Measurements from ENCODE around the gene UBR4.

UBR4 gene

DNA sequence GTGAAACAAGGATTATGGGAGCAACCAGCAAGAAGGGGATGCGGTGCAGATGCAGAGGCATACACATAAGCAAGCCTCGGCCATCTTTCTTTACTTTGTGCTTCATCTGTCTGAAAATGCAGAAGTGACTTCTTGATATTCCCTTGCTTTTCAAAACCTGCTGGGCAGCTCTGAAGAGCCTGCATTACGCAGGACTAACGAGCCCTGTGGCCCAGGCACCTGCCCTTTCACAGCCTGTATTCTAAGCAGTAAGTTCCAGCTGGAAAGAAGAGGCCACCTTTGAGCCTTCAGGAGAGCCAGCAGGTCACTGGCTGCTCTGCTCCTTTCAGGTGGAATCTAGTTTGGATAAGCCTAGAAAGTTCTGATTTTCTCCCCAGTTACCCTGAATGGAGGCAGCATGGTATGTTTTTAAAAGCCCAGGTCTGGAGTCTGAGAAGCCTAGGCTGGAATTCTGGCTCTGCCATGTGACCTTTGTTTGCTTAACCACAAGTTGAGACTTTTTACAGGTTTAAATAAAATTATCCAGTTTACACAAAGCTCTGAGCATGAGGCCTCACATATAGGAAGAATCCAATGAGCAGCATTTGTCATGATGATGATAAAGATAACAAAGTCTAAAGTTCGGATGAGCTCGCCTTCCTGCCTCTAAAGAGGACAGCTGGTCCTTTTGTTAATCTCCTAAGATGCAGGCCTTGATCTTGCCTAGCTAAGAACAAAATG lies 122.9 kb downstream of the UBR4 start:
- DNase-seq (ENCODE audit: low read depth): no peak
- H3K4me3 ChIP-seq (ENCODE audit: low read depth, low read length): no peak overlapping the region
- TF ChIP-seq, protein P1, sequence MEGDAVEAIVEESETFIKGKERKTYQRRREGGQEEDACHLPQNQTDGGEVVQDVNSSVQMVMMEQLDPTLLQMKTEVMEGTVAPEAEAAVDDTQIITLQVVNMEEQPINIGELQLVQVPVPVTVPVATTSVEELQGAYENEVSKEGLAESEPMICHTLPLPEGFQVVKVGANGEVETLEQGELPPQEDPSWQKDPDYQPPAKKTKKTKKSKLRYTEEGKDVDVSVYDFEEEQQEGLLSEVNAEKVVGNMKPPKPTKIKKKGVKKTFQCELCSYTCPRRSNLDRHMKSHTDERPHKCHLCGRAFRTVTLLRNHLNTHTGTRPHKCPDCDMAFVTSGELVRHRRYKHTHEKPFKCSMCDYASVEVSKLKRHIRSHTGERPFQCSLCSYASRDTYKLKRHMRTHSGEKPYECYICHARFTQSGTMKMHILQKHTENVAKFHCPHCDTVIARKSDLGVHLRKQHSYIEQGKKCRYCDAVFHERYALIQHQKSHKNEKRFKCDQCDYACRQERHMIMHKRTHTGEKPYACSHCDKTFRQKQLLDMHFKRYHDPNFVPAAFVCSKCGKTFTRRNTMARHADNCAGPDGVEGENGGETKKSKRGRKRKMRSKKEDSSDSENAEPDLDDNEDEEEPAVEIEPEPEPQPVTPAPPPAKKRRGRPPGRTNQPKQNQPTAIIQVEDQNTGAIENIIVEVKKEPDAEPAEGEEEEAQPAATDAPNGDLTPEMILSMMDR (IDR thresholded peaks at IDR 0.05; ENCODE audit: low read depth, low read length, missing control alignments): no peak

DNA sequence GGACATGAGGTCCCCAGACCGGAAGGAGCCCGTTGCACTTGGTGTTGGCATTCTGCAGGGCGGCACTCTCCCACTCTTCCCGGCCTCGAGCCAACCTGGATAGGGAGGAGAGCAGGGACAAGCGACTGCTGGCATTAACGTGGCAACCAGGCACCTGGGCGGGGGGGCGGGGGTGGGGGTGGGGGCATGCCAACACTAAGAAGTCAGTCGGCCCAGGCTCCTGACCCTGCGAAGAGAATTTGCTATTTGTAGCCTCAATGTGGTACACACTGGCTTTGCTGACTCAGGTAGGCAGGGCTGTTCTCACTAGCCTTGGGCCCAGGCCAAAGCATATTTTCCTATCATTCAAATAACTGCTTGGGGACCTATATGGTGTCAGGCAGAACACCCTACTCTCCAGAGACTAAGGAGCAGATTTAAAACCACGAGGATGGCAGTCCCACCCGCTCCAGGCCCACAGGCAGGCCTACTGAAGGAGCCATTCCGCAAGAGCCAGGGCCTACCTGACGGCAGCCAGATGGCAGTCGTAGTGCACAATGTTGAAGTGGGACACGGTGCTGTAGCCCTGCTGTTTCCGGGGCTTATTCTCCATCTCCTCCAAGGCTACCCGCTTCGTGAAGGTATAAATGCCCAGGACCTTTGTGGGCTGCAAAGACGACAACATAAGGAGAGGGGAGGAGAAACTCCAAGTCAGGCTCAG lies 123.7 kb downstream of the UBR4 start:
- DNase-seq (ENCODE audit: low read depth): no peak
- TF ChIP-seq, protein P1 (IDR thresholded peaks at IDR 0.05; ENCODE audit: low read depth, low read length, missing control alignments): no peak

DNA sequence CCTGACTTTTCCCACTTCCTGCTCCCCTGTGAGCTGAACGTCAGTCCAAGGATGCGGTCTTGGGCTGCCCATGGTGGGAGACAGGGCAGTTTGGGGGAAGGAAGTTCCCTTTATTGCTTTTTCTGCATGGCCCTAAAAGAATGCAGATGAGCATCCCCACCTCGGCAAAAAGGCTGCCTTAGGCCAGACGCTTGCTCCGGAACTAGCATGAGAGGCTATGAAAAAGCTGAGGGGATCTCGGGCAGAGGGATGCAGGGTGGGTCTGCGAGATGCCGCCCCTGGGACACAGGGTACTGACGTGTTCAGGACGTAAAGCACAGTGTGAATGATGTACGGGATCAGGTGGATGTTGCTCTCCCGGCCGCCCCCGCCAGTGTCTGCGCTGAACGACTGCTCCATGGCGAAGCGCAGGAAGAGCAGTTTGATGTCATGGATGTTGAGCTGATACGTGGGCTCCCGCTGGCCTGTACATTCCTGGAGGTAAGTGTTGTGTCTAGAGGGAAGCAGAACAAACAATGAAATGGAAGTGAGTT lies 125.8 kb downstream of the UBR4 start:
- H3K4me3 ChIP-seq (ENCODE audit: low read depth, low read length): no peak overlapping the region
- TF ChIP-seq, protein P1 (IDR thresholded peaks at IDR 0.05; ENCODE audit: low read depth, low read length, missing control alignments): no peak
- no peak for DNase-seq (ENCODE audit: low read depth)

More for the DNA sequence above, 123.7 kb downstream of the UBR4 start:
- H3K4me3 ChIP-seq (ENCODE audit: low read depth, low read length): no peak overlapping the region

DNA sequence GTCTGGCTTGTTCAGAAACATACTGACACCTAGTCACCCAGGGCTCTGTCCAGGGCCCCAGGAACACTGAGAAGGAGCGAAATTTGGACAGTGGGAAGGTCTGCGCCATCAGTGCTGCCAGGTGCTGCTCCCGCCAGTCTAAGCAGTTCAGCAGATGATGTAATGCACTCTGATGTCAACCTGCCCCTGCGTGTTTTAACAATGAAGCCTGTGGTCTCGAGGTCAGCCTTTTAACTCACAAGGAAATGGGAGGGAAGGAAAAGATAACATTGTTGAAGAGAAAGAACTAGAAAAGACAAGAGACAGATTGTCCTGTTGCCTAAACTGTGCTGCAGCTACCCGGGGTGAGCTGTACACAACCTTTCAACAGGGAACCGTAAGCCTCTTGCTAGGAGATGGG lies 127.0 kb downstream of the UBR4 start:
- DNase-seq (ENCODE audit: low read depth): no peak
- TF ChIP-seq, protein P1 (IDR thresholded peaks at IDR 0.05; ENCODE audit: low read depth, low read length, missing control alignments): no peak
- no peak overlapping the region for H3K4me3 ChIP-seq (ENCODE audit: low read depth, low read length)

DNA sequence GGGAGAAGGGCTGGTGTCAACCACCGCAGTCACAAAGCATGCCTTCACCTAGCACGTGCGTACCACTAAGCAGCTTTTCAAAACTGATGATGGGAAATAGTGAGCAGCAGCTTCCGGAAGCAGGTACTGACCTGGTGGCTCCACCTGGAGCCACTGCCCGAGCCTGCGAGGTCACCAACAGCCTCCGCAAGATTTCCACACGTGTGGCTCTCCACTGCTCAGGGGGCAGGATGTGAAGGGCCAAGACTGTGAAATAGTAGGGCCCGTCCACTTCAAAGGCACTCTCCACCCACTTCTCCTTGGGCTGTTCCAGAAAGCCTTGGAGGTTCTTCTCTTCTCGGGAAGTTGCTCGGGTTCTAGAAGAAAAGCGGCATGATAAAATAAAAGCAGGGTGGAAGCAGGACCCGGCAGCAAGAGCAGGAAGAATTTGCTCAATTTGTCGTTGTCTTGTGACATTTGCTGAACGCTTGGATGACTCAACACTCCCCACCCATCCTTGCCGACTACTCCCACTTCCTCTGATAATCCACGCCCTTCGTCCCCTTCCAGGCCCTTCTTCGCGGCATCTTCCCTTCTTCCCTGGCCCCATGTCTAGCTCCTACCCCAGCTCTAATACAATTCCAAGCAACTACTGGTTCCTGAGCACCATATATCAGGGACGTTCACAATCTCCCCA lies 128.7 kb downstream of the UBR4 start:
- H3K4me3 ChIP-seq (ENCODE audit: low read depth, low read length): no peak overlapping the region
- TF ChIP-seq, protein P1 (IDR thresholded peaks at IDR 0.05; ENCODE audit: low read depth, low read length, missing control alignments): no peak
- no peak for DNase-seq (ENCODE audit: low read depth)

DNA sequence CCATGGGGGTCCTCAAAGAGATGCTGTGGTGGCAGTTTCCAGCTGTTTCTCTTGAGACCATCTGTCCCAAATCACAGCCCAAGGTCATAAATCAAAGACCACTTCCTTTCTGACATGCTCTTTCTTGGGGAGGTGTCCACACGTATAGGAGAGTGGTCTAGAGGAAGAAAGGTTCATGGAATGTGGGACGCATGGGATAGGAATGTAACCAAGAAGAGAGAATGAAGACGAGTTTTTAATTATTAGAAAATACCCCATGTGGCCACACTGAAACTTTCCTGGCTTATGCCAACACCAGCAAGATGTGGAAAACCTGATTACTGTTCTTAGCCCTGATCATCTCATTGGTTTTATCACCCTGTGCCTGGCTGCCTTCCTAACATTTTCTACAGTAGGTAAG lies 129.3 kb downstream of the UBR4 start:
- DNase-seq (ENCODE audit: low read depth): no peak
- TF ChIP-seq, protein P1 (IDR thresholded peaks at IDR 0.05; ENCODE audit: low read depth, low read length, missing control alignments): no peak
- H3K4me3 ChIP-seq (ENCODE audit: low read depth, low read length): no peak overlapping the region
